GM21737 (cell line): ENCODE results near the gene ING3.

Source experiments
- ATAC-seq: cut with Tn5 transposase; IDR thresholded peaks from one replicate; pipeline ENCODE4 v1.9.1; 2021; ENCODE audit warnings: mild to moderate bottlenecking, moderate library complexity; ENCODE audit not compliant: unreplicated experiment

The ING3 gene

GRCh38 chr7:120988591-120989256 lies 38.1 kb downstream of the ING3 start, which contains the start of gene CPED1:
TSS of gene CPED1 (plus strand) at chr7:120988711. CDS start at chr7:120989622, 911 bp downstream.
- ATAC-seq, result peak; percentile 50

- ATAC-seq, result no peak
Observed at GRCh38 chr7:120989257-120990220, 39.0 kb downstream of the ING3 start.

GRCh38 chr7:120990468-120991118 lies 40.0 kb downstream of the ING3 start:
- ATAC-seq, result no peak

- ATAC-seq, result no peak
Observed at GRCh38 chr7:120991161-120991560, 40.6 kb downstream of the ING3 start.

DNA sequence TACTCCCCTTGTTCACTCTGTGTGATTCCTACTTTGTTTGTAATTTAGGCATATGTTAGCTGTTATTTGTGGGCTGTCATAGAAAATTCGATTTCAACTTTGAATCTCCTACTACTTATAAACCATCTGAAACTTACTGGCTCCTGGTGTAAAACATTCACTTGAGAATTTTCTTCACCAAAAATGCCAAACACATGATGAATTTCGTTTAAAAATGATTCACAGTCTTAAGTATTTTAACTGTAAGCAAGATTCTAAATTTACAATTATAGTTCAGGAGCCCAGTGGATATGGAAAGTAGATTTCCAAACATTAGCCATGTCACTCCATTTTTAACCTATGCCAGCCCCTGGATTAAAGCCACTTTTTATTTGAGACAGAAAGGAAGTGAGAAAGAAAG lies 41.0 kb downstream of the ING3 start:
- no peak for ATAC-seq

- ATAC-seq, result no peak
Observed at GRCh38 chr7:120992272-120992964, 41.8 kb downstream of the ING3 start.

DNA sequence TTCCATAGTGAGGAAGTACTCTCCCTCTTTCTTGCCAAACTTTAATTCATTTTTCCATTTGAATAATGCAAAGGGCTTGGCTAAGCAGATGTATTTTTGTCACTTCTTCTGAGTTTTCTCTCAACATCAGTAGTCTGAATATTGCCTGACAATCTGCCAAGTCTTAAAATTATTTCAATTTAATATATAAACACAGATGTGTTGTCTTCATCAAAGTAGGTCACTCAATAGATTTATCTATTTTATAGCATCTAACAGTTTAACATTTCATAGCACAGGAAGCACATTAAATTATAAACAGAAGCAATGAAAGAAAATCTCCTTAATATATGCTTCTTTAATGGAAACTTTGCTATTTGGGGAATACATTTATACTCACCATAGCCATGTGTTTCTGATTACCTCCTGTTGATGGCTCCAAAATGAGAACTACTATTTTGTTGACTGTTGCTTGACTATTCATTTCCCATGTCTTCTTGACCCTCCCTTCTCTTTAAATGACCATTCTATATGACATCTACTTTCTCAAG lies 42.5 kb downstream of the ING3 start:
- ATAC-seq, result no peak

DNA sequence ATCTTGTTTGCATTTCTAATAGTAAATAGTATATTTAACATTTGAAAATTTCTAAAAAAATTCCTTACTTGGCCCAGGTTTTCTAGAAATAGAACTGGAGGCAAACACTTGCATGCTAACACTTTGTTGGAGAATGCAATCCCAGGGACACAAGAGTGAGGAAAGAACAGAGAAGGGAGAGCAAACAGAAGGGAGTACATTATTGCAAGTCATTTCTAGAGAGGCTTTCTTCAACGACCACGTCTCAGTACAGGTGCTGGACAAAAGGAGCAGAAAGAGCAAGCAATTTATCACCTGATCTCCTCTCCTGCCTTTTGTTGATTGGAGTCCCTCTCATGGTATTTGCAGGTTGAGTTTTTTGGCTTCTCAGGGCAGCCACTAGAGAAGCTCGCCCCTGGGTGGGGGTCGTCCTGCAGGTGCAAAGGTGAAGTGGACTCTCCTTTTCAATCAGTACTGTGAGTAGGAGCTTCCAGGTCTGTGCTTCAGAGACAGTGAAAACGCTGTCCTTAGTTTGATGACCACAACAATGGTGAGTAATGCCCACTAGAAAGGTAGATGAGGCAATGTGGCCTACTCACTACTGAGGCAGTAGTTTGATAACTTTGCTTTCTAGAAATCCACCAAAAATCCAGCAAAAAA lies 43.1 kb downstream of the ING3 start:
- ATAC-seq, result no peak

GRCh38 chr7:120994512-120995410 lies 44.2 kb downstream of the ING3 start:
- ATAC-seq, result no peak

- no peak for ATAC-seq
Observed at GRCh38 chr7:120995654-120996053, 45.1 kb downstream of the ING3 start.

DNA sequence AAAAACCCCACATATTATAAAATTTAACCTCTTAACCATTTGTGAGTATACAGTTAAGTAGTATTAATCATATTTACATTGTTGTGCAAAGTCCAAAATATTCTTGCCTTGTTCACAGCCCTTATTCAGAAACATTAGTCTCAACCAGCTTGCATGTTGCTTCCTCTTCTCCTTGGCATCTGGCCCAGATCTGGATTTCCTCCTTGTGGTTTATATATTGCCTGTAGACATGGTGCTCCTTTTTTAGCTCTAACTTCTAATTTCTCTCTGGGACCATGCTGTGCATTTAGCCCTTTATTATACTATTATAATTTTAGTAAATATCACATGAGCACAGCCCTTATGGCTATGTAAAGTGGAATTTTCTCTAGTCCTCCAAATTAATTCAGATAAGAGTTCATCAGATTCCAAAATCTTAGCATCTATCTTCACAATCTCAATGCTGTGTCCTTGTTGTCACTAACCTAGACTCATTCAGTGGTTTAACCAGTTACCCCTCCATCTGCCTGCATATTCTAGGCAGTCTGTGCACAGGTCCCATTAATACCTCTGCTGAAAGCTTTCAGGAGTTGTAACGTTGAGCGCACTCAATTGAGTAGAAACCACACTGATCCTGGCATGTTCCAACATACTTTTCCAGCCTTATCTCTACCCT lies 45.9 kb downstream of the ING3 start:
- no peak for ATAC-seq

- ATAC-seq, result no peak
Observed at GRCh38 chr7:120996988-120997345, 46.4 kb downstream of the ING3 start.

- ATAC-seq, result no peak
Observed at GRCh38 chr7:120997882-120998474, 47.4 kb downstream of the ING3 start.

DNA sequence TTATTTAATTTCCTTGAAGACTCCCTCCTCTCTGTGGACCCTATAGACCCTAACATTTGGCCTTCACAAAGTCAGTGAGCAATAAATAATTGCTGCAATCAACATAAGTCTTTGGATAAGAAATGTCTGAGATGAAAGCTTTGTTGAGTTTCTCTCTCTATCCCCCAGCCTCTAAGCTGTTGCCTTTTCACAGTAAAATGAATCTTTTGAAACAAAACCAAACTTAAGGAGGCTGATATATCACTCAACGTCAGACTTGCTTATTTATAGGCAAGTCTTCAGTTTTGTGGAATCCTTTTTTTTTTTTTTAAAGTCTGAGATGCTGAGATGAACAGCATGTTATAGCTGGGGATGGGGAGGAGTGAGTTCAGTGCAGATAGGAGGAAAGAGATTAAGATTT lies 47.9 kb downstream of the ING3 start:
- ATAC-seq, result no peak

DNA sequence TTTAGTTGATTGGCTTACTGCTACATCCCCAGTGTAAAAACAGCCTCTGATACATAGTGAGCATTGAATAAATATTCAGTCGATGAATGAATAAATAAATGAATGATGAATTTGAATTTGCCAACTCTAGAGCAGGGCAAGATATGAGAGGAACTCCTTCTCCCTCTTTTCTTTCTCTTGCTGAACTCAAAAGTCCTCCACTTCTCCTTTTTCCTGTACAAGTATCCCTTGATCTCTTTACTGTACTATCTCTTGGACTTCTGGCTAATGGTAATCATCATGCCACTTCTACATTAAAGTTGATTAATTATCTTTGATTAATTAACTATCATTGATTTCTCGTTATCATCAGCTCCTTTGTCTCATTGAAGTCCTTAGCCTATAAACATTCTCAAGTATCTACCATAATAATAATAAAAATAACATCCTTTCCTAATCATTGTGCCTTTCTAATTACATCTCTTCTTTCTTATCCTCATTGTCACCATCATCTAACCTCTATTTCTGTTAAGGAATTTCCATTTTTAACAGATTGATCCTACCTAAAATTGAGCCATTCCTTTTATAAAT lies 48.5 kb downstream of the ING3 start:
- ATAC-seq, result no peak

DNA sequence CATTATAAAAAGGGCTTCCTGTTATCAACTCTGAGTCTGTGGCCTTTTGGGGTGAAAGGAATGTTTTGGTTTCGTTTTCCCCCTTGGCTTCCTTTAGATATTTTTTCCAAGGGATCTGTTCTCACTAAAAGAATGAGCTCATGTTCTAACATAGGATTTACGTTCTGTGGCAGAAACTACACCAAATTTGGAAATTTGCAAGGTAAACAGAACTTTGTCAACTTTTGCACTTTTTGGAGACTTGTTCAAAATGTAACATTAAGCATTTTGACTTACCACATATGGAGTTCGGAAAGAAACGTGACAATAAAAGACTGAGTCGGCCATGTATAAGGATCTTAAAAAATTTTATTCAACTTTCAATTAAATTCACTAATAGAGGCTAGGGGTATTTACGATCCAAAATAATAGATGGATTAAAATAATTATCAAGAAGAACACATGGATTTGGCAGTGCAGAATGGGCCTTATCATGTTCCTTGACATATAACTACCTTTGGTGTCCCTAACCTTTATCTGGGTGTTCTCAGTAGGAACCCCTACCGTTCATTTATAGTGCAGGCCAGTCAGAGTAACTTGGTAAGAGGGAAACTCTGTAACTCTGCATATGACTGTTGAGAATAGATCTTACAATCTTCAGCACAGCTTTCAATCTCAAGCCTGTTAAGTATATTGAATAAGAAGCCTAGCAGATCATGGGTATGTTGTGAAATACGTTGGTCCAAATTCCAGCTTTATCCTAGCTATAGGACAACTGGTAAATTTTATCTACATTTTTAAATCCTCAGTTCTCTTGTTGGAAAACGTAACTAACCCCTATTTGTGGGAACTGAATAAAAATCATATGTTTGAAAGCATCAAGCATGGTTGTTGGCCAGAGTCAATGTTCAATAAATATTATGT lies 49.8 kb downstream of the ING3 start:
- no peak for ATAC-seq
